BLaER1 treated with 17β-estradiol and CSF1 and Interleukin-3, amounts not matched to agents 10 nM and 100 nM (cell line): ENCODE results near the gene SDCCAG8.

Experiments
- H3K27ac ChIP-seq, 11 experiments: shearing (Covaris generic); formaldehyde crosslinking; 2 replicates each; pipeline ENCODE4 v1.8.1; 2022
- H3K27me3 ChIP-seq, 11 experiments: shearing (Covaris generic); formaldehyde crosslinking; 2 replicates each; pipeline ENCODE4 v1.8.1; 2022
- H3K36me3 ChIP-seq, 11 experiments: shearing (Covaris generic); formaldehyde crosslinking; 2 replicates each; pipeline ENCODE4 v1.8.1; 2022
- H3K4me1 ChIP-seq, 10 experiments: shearing (Covaris generic); formaldehyde crosslinking; 2 replicates each; pipeline ENCODE4 v1.8.1; 2022
- H3K4me2 ChIP-seq, 11 experiments: shearing (Covaris generic); formaldehyde crosslinking; 2 replicates each; pipeline ENCODE4 v1.8.1; 2022
- H3K4me3 ChIP-seq, 10 experiments: shearing (Covaris generic); formaldehyde crosslinking; 2 replicates each; pipeline ENCODE4 v1.8.1; 2022
- H3K9ac ChIP-seq, 11 experiments: shearing (Covaris generic); formaldehyde crosslinking; 2 replicates each; pipeline ENCODE4 v1.8.1; 2022
- H3K9me3 ChIP-seq, 11 experiments: shearing (Covaris generic); formaldehyde crosslinking; replicated peaks in 1 of 11; 2 replicates each; pipeline ENCODE4 v1.8.1; 2022
- H4K20me1 ChIP-seq, 11 experiments: shearing (Covaris generic); formaldehyde crosslinking; 2 replicates each; pipeline ENCODE4 v1.8.1; 2022
- Cebpa-rat ChIP-seq, 11 experiments: shearing (Covaris generic); IDR thresholded peaks; 2 replicates each; pipeline ENCODE4 v1.8.1; 2022

SDCCAG8 gene

DNA sequence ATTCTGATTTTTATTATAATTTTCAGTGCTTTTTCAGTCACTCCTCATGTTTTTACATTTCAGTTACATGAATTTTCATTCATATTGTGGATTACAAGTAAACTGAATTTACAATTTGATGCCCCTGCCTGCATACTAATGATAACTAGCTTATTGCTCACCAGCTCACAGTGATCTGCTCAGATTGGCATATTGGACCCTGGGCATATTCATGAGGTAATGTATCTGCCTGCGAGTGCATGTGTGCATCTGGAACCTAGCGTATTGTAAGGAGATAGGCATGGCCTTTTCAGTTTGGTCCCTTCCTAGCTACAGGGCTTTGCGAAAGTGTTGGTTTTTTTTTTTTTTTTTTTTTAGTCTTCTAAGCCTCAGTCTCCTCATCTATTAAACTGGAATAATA, 213.7 kb downstream of the SDCCAG8 start:
- Histone ChIP-seq H3K36me3 (peaks cover 0 to 39% (median 3%) of the 10 kb centered on the region in 11 experiments; a peak in 10 of 22 replicates), H3K27ac (no peak overlapping the region), H3K4me3 (no peak overlapping the region), H3K9ac (no peak overlapping the region), H3K4me2 (no peak overlapping the region), H3K4me1 (peaks cover 24 to 44% (median 32%) of the 10 kb centered on the region in 10 experiments), H4K20me1 (peaks cover 0 to 18% (median 0%) of the 10 kb centered on the region in 11 experiments; a peak in 2 of 22 replicates), H3K27me3 (no peaks in the 10 kb centered on the region), H3K9me3 (no peaks in the 10 kb centered on the region)
- TF ChIP-seq Cebpa-rat (IDR thresholded peaks at IDR 0.05) = no peak

DNA sequence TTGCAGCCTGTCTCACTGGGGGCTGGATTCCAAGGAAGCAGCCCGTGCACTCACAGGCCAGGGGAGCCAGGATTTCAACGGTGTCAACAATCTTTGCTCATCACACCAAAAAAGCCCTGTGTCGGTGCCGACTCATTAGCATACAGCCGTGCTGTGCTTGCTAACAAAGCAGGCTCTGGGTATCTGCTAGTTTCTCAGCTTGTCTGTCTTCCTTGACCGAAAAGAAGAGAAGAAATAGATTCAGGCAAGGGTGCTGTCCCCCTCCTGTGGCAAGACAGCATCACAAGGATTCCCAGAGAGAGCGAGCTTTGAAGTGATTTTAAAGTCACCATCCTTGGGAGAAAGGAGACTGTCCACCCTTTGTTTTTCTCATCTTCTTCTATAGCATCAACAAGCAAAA, 214.7 kb downstream of the SDCCAG8 start:
- peaks cover 0 to 39% (median 7%) of the 10 kb centered on the region in 11 experiments; a peak in 10 of 22 replicates for H3K36me3 ChIP-seq
- no peak overlapping the region for H3K9ac ChIP-seq
- peak overlapping the region in 5 of 11 experiments; percentile 74 to 93 (median 85); a peak in 10 of 22 replicates for H3K4me2 ChIP-seq
- H3K4me1 ChIP-seq = peaks cover 24 to 45% (median 32%) of the 10 kb centered on the region in 10 experiments
- H3K27ac ChIP-seq = peak overlapping the region in 1 of 11 experiments; percentile 71; a peak in 1 of 22 replicates
- TF ChIP-seq Cebpa-rat (IDR thresholded peaks at IDR 0.05) = no peak
- H3K27me3 ChIP-seq = no peaks in the 10 kb centered on the region
- no peak overlapping the region for H3K4me3 ChIP-seq
- peaks cover 0 to 18% (median 0%) of the 10 kb centered on the region in 11 experiments; a peak in 2 of 22 replicates for H4K20me1 ChIP-seq
- no peaks in the 10 kb centered on the region for H3K9me3 ChIP-seq

DNA sequence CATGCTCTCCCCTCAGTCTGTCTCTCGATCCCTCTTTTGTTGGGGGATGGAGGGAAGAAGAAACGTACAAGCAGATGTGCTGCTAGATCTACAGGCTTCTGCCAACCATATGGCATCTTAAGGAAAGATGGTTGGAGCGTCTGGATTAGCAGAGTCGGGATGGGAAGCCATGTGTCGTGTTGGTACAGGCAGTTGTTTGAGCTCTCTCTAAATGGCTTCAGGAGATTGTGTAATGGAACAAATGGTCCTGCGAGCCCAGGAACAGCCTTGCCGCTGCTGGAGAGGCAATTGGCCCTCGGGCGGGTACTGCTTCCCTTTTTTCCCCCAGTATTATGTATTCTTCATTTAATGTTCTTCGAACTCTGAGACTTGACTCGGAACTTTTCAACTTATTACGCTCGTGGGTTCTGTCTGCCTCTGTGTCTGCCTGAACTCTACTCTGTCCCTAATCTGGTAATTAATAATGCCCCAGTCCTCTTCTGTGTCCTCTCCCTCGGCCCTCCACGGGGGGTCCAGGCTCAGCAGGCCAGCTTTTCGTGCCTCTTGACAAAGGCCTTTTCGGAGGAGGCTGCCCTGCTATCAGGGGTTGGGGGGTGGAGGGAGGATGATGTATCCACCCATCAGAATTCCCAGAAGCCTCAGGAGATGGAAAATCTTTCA, 215.3 kb downstream of the SDCCAG8 start:
- Histone ChIP-seq H4K20me1 (peaks cover 0 to 18% (median 0%) of the 10 kb centered on the region in 11 experiments; a peak in 2 of 22 replicates), H3K4me1 (peaks cover 24 to 47% (median 32%) of the 10 kb centered on the region in 10 experiments), H3K9me3 (no peaks in the 10 kb centered on the region; a peak in 1 of 22 replicates), H3K27ac (peak overlapping the region in 3 of 11 experiments; percentile 4 to 71 (median 70); a peak in 6 of 22 replicates), H3K4me2 (peak overlapping the region in 8 of 11 experiments; percentile 21 to 93 (median 76); a peak in 16 of 22 replicates), H3K36me3 (peaks cover 0 to 45% (median 7%) of the 10 kb centered on the region in 11 experiments; a peak in 11 of 22 replicates), H3K9ac (no peak overlapping the region), H3K27me3 (no peaks in the 10 kb centered on the region), H3K4me3 (no peak overlapping the region)
- no peak for TF ChIP-seq Cebpa-rat (IDR thresholded peaks at IDR 0.05)

DNA sequence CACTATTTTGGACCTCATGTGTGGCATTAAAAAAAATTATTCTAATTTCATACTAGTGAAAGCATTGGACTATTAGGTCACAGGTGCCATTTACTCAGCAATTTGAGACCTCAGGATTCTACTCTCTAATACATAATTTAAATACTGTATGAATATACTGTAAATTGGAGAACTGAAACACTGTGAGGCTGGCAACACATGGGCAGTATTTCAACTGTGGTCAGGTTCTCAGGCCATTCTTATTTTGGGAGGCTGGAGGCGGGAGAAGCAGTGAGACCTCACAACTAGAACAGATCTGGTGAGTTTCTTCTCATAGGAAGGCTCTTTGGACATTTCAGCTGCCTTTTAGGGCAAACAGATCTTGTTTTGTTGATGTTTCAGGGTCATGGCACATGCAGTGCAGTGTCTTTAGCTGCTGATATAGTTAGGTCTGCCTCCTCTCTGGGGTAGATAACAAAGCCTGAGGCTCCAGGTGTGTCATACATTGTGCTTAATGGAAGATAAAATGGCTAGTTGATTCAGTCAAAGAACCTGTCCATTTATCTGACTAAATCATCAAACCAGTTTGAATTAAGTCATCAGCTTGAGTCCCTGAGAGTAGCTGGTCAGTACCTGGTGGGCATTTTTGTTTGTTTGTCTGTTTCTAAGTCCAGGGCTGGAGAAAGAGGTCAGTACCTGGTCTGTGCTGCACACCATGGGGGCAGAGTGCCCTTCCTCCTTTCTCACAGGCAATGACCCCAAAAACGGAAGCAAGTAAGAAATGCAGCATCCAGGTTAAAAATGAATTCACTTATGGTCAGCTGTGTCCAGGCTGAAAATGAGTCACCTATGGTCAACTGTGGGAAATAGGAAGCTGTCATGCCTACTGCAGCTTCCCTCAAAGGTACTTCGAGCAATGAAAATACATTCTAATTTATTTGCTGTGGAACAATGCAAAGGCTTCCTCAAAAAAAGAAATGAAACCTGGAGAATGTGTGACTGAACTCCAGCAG, 216.2 kb downstream of the SDCCAG8 start:
- no peaks in the 10 kb centered on the region; a peak in 2 of 22 replicates for H3K9me3 ChIP-seq
- H3K27ac ChIP-seq = peak overlapping the region in 5 of 11 experiments; percentile 4 to 71 (median 58); a peak in 8 of 22 replicates
- no peak for TF ChIP-seq Cebpa-rat (IDR thresholded peaks at IDR 0.05)
- H3K4me2 ChIP-seq = peak overlapping the region; percentile 13 to 93 (median 70)
- peaks cover 24 to 54% (median 33%) of the 10 kb centered on the region in 10 experiments for H3K4me1 ChIP-seq
- peaks cover 0 to 41% (median 7%) of the 10 kb centered on the region in 11 experiments; a peak in 11 of 22 replicates for H3K36me3 ChIP-seq
- peaks cover 0 to 18% (median 0%) of the 10 kb centered on the region in 11 experiments; a peak in 2 of 22 replicates for H4K20me1 ChIP-seq
- H3K9ac ChIP-seq = peak overlapping the region in 2 of 11 experiments; percentile 26 to 33; a peak in 2 of 22 replicates
- H3K4me3 ChIP-seq = peak overlapping the region in 1 of 10 experiments; percentile 21; a peak in 1 of 20 replicates
- H3K27me3 ChIP-seq = no peaks in the 10 kb centered on the region

DNA sequence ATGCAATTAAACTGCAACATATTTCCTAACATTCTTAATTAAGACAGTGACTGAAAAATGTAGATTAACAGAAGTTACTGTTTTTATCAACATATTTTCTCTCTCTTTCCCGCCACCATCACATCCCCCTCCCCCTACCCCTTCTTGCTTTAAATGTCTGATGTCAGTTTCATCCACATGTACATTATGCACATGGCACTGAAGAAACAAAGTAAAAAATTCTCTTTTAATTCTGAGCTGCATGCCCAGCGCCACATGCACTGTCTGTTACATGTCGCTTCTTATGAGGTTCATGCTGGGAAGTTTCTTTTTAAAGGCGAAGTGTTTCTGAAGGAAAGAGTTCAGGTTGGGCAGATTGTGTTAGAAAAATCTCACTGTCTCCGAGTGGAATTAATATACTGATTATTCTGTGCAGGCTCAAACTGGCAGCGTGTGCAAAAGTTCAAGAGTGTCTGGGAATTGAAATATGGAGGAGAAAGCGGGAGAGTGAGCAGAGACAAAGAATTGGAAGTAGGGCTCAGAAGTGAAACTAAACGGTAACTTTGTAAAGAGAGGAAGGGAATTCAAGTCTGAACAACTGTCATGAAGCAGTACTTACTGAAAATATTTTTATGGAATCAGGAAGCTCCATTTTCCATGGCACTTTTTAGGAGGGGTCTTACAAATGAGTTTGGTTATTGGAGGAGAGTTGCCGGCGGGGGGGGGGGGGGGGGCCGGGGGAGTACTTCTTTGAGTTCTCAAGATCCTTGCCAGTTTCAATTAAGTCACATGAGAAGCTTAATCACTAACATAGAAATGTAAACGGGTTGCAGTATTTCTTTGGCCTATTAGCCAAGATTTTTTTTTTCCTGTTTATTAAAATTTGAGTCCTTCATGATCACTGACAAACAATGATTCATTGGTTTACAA, 217.6 kb downstream of the SDCCAG8 start:
- Histone ChIP-seq H4K20me1 (peaks cover 0 to 18% (median 0%) of the 10 kb centered on the region in 11 experiments; a peak in 2 of 22 replicates), H3K36me3 (peaks cover 0 to 33% (median 7%) of the 10 kb centered on the region in 11 experiments; a peak in 11 of 22 replicates), H3K4me1 (peaks cover 24 to 68% (median 39%) of the 10 kb centered on the region in 10 experiments), H3K27me3 (no peaks in the 10 kb centered on the region), H3K4me2 (peak overlapping the region; percentile 70 to 93 (median 78)), H3K27ac (peak overlapping the region in 9 of 11 experiments; percentile 29 to 70 (median 59); a peak in 16 of 22 replicates), H3K9ac (peak overlapping the region; percentile 49 to 77 (median 67); a peak in 20 of 22 replicates), H3K4me3 (peak overlapping the region; percentile 25 to 60 (median 48); a peak in 18 of 20 replicates), H3K9me3 (no peaks in the 10 kb centered on the region; a peak in 2 of 22 replicates)
- no peak for TF ChIP-seq Cebpa-rat (IDR thresholded peaks at IDR 0.05)

DNA sequence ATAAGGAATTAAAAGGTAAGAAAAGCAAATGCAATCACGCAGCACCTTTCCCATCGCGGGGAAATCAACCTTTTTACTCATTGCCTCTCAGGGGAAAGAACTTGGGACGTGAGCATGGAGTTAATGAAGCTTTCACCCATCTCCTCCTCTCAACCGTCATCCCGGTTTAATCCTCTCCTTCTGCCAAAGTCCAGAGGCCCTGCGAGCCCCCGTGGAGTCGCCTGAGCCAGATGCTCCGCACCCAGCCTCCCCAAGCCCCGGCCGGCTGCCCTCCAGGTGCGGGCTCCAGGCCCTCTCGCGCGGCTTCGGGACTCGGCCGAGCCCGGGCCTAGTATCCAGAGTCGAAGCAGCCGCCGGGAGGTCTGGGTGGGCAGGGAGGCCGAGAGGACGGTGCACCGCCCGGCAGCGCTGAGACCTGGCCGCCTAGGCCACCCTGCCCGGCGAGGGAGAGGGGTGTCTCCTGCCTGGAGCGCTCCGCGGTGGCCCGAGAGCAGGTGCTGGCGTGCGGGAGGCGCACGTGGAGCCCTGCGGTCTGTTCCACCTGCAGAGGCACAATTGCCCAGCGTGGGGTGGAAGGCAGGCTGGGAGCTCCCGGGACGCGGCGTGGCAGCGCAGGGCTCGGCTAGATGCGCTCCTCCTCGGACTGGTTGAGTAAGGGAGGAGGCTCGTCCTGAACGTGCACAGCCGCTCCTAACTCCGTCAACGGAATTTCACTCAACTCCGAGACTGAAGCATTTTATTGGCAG, 218.5 kb downstream of the SDCCAG8 start:
- Histone ChIP-seq H3K9ac (peak overlapping the region in 2 of 11 experiments; percentile 8 to 72; a peak in 2 of 22 replicates), H3K27ac (peak overlapping the region in 7 of 11 experiments; percentile 12 to 51 (median 28); a peak in 8 of 22 replicates), H4K20me1 (peaks cover 0 to 18% (median 0%) of the 10 kb centered on the region in 11 experiments; a peak in 2 of 22 replicates), H3K27me3 (no peaks in the 10 kb centered on the region), H3K4me3 (no peak overlapping the region), H3K9me3 (no peaks in the 10 kb centered on the region; a peak in 2 of 22 replicates), H3K36me3 (peaks cover 0 to 33% (median 7%) of the 10 kb centered on the region in 11 experiments; a peak in 11 of 22 replicates), H3K4me2 (peak overlapping the region; percentile 11 to 85 (median 74); a peak in 18 of 22 replicates), H3K4me1 (peaks cover 24 to 68% (median 39%) of the 10 kb centered on the region in 10 experiments)
- no peak for TF ChIP-seq Cebpa-rat (IDR thresholded peaks at IDR 0.05)

DNA sequence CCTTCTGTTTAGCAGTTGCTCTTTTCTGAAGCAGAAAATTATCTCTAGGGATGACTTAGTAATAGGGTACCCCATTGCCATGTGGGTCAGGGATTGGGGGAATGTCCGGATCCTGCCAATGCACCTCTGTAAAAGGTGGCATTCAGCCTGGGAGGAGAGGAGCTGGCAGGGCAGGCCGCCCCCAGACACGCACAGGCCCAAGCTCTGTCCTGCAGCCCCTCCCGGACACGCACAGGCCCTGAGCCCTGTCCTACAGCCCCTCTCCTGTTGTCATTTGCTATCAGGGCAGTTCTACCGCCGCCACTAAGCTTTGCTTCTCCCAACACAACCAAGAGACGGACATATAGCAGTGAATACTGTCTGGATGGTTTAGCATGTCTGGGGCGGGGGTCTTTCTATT, 219.1 kb downstream of the SDCCAG8 start:
- no peaks in the 10 kb centered on the region for H3K27me3 ChIP-seq
- H3K4me2 ChIP-seq = no peak overlapping the region
- H3K4me3 ChIP-seq = no peak overlapping the region
- H3K27ac ChIP-seq = no peak overlapping the region
- H3K9ac ChIP-seq = no peak overlapping the region
- peaks cover 0 to 18% (median 0%) of the 10 kb centered on the region in 11 experiments; a peak in 2 of 22 replicates for H4K20me1 ChIP-seq
- H3K36me3 ChIP-seq = peaks cover 0 to 27% (median 7%) of the 10 kb centered on the region in 11 experiments; a peak in 11 of 22 replicates
- TF ChIP-seq Cebpa-rat (IDR thresholded peaks at IDR 0.05) = no peak
- peaks cover 24 to 68% (median 39%) of the 10 kb centered on the region in 10 experiments for H3K4me1 ChIP-seq
- H3K9me3 ChIP-seq = no peaks in the 10 kb centered on the region; a peak in 2 of 22 replicates
